RPMI8226 (cell line): ENCODE data around the gene ZSCAN9.
A peak's percentile ranks its signal among the peaks of the same experiment; 100 is the strongest.

Experiments used
- DNase-seq: peaks from one replicate; pipeline ENCODE4 v3.0.0-alpha.2; 2015

The ZSCAN9 gene

DNA sequence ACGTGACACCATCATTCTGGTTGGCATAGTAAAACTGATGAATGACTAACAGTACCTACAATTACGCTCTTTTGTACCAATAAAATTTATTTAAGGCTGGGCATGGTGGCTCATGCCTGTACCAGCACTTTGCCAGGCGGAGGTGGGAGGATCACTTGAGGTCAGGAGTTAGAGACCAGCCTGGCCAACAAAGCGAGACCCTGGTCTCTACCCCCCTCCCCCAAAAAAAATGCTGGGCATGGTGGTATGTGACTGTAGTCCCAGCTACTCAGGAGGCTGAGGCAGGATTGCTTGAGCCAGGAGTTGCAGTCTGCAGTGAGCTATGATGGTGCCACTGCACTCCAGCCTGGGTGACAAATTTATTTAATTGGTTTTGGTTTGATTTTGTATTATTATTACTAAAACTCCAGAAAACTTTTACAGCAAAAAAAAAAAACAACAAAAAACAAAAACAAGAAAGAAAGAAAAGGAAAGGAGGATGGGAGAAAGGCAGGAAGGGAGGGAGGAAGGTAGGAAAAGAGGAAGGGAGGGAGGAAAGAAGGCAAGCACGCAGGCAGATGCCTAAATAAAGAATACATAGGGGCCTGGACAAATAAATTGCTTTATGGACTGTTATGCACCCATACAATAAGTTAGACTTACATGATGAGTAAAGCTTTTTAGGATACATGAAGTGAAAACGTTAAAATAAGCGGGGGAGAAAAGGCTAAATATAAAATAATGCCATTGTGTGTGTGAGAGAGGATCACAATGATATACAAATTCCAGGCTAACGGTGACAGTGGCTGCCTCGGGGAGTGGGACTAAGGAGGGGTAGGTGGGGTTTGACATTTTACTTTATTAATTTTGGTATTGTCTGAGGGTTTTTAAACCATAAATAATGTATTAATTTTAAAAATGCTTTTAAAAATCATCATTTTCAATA is 682 bp upstream of the ZSCAN9 start:
- no peak for DNase-seq

DNA sequence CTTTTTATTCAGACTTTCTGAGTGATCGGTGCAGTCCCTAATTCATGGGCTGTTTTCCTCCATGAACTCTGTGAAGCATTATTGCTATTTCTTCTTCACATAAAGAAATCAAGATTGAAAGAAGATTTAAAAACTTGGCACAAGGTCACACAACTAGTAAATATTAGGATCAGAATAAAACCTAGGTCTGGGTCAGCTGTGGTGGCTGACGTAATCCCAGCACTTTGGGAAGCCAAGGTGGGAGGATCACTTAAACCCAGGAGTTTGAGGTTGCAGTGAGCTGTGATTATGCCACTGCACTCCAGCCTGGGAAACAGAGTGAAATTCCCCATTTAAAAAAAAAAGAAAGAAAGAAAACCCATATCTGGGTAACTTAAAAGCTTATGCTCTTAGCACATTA is 1.4 kb downstream of the ZSCAN9 start:
- DNase-seq = no peak

DNA sequence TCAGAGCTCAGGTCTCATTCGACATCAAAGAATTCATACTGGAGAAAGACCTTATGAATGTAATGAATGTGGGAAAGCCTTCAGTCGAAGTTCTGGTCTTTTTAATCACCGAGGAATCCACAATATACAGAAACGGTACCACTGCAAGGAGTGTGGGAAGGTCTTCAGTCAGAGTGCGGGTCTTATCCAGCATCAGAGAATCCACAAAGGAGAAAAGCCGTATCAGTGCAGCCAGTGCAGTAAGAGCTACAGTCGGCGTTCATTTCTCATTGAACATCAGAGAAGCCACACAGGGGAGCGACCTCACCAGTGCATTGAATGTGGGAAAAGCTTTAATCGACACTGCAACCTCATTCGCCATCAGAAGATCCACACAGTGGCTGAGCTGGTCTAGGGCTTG is 7.7 kb downstream of the ZSCAN9 start:
- DNase-seq = no peak

DNA sequence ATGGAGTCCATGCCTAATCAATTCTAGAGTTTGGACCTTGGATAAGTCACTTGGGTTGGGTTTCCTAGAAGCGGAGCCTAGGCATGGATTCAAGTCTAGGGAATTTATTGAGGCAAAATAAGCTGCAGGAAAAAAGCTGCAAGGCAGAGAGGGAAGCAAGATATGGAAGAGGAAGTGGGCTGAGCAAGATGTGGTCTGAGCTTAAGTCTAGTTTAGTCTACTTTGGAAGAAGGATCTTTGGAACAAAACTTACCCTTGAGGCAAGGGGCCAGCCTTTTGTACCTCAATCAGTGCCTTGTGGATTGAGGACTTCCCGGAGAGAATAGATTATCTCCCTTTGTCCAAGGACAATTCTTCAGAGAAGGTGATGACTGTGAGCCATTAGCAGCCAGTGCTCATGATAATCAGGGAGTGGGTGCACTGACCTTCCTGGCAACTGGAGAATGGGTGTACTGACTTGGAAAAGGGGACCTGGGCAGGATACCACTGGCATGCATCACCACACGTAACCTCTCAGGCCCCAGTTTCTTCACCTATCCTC is 10.9 kb downstream of the ZSCAN9 start:
- DNase-seq = no peak

- DNase-seq = no peak
Observed at GRCh38 chr6:28239636-28240035, 14.6 kb downstream of the ZSCAN9 start.

DNA sequence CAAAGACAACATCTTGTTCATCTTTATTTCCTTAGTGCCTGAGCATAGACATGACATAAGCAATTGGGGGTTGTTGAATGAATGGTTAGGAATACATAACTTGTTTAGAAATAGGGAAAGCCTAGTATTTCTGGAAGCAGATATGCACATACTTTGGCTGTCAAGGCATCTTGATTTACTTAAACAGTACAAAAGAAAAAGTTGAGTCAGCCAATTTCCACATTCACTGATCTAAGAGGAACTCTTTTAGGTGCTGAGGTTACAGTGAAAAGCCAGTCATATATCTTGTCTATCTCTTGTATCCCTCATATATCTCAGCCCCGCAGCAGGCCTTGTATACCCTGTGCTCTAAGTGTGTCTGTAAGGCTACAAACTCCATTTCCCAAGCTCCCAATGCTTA is 15.4 kb downstream of the ZSCAN9 start:
- DNase-seq = no peak

- DNase-seq = no peak
Observed at GRCh38 chr6:28243946-28244345, 18.9 kb downstream of the ZSCAN9 start.

- DNase-seq = no peak
Observed at GRCh38 chr6:28245206-28245941, 20.3 kb downstream of the ZSCAN9 start.

GRCh38 chr6:28248916-28249315 is 23.8 kb downstream of the ZSCAN9 start:
- DNase-seq = no peak

DNA sequence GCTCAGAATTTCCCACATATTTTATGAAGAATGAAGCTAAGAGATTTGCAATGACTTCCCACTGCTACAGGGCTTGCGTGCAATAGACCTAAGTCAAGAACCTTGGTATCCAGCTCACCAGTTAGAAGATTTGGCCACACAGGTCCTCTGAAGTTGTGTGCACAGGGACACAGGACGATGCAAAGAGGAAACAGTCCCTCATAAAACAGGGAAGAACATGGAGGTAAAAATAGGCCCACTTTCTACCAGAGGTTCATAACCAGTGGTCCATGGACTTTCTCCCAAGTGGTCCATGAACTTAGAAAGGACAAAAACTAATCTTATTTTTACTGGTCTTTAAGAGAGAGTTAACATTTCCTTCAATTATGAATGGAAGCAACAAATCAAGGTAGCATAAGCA is 25.7 kb downstream of the ZSCAN9 start:
- no peak for DNase-seq

- DNase-seq = peak; percentile 45
Observed at GRCh38 chr6:28251661-28252008, 26.6 kb downstream of the ZSCAN9 start.

- peak; percentile 94 for DNase-seq
Observed at GRCh38 chr6:28252009-28252975, 27.2 kb downstream of the ZSCAN9 start, which contains the start of gene ZKSCAN4. Gene ZKSCAN4, minus strand, starts transcription at chr6:28252269. Its CDS starts 289 bp downstream, at chr6:28251980.

GRCh38 chr6:28254121-28254519 is 29.0 kb downstream of the ZSCAN9 start:
- no peak for DNase-seq

DNA sequence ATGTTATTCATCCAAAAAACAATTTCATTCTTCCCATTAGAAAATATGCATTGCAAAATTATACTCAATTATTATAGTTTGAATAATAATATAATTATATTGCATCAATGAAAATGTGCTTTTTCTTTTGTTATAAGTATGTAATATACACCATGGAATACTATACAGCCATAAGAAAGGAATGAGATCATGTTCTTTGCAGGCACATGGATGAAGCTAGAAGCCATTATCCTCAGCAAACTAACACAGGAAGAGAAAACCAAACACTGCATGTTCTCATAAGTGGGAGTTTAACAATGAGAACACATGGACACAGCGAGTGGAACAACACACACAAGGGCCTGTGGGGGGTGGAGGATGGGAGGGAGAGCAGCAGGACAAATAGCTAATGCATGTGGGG is 32.0 kb downstream of the ZSCAN9 start:
- no peak for DNase-seq

DNA sequence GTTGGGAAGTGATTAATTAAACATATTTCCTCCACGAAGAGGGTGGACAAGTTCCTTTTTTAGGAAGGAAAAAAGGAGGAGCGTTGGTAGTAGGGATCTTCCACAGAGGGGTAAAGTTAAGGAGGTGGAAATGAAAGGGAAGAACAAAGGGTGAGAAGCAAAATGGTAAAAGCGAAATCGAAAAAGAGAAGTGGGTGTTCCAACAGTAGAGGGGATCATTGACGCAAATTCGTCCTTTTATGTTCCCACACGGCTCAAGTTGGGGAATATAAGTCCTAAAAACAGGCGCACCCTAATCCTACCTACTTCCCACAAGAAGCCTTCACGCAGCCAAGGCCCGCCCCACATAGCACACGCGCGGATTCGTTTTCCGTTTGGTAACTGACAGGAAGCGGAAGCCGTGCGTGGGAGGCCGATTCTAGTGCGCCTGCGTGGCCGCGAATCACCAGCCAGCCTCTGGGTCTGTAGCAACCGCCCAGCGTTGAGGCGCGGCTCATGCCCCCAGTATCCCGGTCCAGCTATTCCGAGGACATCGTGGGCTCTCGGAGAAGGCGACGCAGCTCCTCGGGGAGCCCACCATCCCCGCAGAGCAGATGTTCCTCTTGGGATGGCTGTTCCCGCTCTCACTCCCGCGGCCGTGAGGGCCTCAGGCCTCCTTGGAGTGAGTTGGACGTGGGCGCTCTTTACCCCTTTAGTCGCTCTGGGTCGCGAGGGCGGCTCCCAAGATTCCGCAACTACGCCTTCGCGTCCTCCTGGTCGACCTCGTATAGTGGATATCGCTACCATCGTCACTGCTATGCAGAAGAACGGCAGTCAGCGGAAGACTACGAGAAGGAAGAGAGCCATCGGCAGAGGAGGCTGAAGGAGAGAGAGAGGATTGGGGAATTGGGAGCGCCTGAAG is 34.1 kb downstream of the ZSCAN9 start, which contains the start of gene NKAPL:
Gene NKAPL, plus strand, starts transcription at position 421 of the 901 bp plus-strand sequence. Its CDS starts 75 bp downstream, at position 496.
- no peak for DNase-seq

DNA sequence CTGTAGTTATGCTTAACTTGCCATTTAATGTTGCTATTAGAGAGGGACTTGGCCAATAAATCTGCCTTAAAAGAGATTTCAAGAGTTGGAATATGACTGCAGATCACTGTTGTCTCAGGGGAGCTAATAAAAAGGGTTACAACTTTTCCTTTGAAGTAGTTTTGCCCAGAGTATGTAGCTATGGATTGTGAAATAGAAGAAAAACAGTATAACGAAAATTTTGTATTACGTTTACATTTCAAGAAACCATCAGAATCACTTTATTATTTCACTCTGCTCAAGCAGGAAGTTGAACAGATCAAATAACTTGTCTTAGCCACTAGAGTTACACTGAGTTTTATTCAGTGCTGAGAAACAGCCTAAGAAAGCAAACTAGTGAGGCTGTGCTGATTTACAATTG is 38.8 kb downstream of the ZSCAN9 start:
- DNase-seq = no peak

DNA sequence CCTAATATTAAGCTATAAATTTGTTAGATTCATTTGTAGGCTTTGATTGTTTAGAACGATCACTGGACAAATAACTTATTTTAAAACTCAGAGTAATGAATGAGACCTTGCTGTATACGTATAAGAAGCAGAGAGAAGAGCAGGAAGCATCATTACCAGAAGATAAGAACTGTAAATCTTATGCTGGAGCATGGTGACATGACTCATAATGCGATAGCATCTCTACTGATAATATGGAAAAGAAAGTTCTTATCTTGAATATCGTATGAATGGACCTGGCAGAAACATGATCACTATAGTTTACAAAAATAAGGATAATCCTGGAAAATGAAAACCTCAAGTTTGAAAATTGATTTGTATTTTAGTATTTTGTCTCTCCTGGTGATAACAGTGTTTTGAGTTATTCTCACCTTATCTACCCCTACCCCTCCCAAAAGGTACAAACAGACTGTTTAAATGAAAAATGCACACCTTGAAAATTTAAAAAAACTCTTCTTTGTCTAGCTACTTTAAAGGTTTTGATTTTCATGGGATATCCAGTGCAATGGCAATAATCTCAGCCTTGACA is 39.8 kb downstream of the ZSCAN9 start:
- no peak for DNase-seq

DNA sequence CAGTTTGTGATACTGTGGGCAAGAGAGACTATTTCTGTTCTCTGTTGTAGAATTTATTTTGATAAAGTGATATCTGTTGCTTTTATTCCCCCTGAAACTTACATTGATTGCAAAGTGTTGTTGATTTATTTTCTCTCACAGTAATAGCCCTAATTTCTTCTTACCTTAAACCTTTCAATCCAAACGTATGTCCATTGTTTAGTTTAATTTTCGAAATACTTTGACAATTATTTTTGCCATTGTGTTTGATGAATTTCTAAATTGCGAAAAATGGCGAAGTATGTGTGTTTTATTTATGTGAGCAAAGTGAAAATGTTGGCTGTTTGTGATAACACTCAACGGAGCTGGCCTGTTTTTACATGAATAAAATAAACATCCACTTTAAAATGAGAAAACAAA is 41.5 kb downstream of the ZSCAN9 start:
- no peak for DNase-seq

- DNase-seq = peak; percentile 94
Observed at GRCh38 chr6:28266962-28267694, 42.1 kb downstream of the ZSCAN9 start, which contains the start of gene ZSCAN26. Gene ZSCAN26, plus strand, starts transcription at chr6:28267143. Its CDS starts 4,777 bp downstream, at chr6:28271920.

DNA sequence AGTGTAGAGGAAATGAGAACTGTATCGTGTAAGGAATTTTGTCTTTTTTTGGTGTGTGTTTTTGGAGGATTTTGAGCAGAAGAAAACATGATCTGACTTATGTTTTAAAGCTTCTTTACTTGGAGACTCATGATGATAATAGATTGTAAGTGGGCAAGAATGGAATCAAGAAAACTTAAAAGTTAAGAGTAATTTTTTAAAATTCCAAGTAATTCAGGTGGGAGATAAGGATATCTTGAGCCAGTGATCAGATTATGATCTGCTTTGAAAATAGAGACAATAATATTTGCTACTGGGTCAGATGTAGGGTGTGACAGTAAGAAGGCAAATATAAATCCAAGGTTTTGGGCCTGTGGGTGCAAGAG is 42.6 kb downstream of the ZSCAN9 start:
- no peak for DNase-seq
